Embryonic facial prominence (tissue), 1 donor: Measurements from ENCODE around the gene RAI1.

Experiments used
- DNase-seq: peaks from one replicate; pipeline ENCODE4 v3.0.0-alpha.2; 2016; ENCODE audit errors: extremely low spot score

Gene RAI1

DNA sequence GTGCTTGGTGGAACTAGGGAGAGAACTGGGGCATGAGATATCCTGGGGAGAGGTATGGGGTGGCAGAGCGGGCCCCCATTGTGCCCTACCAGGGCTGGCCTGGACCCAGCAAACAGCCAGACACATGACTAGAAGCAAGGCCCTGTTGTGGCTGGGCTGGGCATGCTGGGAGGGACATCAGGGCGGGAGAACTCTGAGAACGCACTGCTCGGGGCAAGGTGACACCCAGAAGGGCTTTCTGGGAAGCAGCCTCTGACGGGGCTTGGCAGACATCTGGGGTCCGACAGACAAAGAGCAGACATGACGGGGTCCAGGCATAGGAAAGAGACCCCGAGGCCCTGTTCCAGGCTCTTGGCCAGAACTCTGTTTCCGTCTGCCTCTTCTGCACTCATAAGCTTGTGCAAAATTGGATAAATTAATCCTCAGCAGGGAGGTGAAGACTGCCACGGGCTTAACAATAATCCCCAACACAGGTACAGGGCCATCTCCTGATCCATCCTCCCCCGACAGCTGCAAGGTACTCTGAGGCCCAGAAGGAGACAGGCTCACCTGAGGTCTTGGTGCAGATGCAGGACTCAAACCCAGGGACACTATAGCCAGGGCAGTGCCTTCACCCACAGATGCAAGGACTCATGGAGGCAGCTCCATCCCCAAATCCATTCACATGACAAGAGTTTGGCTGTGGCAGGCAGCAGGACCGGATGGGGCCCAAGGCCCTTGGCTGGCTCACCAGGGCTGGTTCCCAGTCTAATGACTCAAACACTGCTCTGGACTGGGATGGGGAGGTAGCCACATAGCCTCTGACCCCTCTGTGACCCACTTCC lies 150.2 kb downstream of the RAI1 start:
- no peak for DNase-seq

DNA sequence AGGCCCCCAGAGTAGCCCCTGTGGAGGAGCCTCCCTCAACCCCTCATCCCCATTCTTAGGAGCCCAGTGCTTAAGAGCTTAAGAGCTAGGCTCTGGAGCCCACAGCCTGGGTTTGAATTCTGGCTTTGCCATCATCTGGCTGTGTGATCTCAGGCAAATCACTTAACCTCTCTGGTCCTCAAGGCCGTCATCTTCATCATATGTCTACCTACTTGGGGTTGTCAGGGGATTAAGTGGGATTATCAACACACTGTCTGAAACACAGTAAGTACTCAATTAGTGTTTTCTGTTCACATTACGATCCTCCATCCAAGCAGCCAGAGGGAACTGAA lies 150.7 kb downstream of the RAI1 start:
- DNase-seq, result no peak

GRCh38 chr17:17833658-17834357 lies 152.6 kb downstream of the RAI1 start:
- no peak for DNase-seq

DNA sequence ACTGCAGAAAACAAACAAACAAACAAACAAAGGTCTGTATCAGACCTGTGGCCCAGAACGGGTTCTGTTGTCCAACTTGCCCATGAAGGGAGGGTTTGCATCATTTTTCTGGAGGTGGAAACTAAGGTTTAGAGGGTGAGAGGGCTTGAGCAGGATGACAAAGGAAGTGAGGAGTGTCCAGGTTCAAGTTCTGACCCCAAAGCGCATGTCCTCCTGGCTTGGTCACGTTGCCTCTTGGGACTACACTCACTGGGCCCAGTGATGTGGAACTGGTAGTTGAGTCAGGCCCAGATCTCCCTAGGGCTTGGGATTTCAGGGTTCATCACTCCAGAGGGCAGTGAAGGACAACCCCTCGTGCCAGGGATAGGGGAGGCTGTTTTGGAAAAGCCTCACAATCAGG lies 153.7 kb downstream of the RAI1 start:
- no peak for DNase-seq

GRCh38 chr17:17835415-17836249 lies 154.4 kb downstream of the RAI1 start:
- no peak for DNase-seq

GRCh38 chr17:17836250-17836817 lies 155.1 kb downstream of the RAI1 start:
- DNase-seq, result peak; percentile 86

GRCh38 chr17:17836818-17837379 lies 155.6 kb downstream of the RAI1 start, which contains the start of gene SREBF1:
Gene SREBF1, minus strand, starts transcription at chr17:17836986. Its CDS starts 169 bp downstream, at chr17:17836817.
- DNase-seq, result no peak

DNA sequence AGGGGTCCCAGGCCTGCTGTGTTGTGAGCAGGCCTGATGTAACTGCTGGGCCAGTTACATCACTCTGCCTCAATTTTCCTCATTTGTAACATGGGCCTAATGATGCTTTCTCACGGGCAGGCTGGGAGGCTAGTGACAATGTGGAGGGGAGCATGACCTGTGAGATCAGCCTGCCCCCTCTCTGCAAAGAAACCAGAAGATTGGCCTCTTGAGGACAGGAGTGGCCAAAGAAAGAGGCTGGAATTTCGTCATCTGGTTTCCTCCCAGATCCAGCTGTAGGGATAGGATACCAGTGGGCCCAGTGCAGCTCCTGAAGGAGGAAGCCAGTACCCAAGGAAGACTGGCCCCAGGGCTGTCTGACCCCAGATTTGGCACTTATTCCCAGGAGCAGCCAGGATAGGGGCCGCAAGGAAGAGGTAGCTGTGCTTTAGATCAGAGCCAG lies 156.1 kb downstream of the RAI1 start:
- DNase-seq, result no peak

- DNase-seq, result no peak
These were observed 157.0 kb downstream of the RAI1 start for GRCh38 chr17:17837966-17838962.

GRCh38 chr17:17839791-17840707 lies 158.8 kb downstream of the RAI1 start:
- DNase-seq, result no peak

- no peak for DNase-seq
These were observed 159.7 kb downstream of the RAI1 start for GRCh38 chr17:17840751-17841591.

- DNase-seq, result no peak
These were observed 160.4 kb downstream of the RAI1 start for GRCh38 chr17:17841601-17842025.

- no peak for DNase-seq
These were observed 161.0 kb downstream of the RAI1 start for GRCh38 chr17:17842111-17842876.

- no peak for DNase-seq
These were observed 161.8 kb downstream of the RAI1 start for GRCh38 chr17:17843096-17843495.

DNA sequence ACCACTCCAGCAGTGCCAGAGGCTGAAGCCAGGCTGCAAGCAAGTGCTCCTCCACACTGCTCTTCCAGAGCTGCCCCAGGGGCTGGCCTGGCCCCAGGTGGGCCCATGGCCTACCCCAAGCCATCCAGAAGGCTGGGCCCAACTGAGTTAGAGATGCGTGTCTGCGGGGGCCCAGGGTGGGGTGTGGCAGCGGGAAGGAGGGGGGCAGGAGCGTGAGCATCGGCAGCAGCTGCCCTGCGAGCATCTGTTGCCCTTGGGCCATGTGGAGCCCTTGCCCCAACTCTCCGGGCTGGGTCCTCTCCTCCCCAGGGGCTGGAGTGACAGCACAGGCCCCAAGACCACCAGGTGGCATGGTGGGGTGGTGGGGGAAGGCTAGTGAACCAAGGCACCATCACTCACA lies 162.8 kb downstream of the RAI1 start:
- DNase-seq, result no peak

DNA sequence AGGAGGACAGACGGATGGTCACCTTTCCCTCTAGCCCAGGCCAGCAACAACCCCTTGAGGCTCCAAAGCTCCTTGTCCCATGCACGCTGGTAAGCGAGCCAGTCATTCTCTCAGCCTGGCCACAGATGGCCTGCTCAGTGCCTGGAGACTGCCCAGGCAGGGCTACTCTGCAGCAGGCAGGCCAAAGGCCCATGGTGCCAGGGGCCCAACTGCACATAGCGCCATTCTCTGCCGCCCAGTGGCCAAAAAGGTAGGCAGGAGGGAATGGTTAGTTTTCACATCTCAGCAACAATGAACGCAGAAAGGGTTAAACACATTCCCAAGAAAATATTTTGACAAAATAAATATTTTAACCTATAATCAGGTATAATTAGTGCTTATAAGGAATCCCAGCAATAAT lies 163.2 kb downstream of the RAI1 start:
- no peak for DNase-seq

DNA sequence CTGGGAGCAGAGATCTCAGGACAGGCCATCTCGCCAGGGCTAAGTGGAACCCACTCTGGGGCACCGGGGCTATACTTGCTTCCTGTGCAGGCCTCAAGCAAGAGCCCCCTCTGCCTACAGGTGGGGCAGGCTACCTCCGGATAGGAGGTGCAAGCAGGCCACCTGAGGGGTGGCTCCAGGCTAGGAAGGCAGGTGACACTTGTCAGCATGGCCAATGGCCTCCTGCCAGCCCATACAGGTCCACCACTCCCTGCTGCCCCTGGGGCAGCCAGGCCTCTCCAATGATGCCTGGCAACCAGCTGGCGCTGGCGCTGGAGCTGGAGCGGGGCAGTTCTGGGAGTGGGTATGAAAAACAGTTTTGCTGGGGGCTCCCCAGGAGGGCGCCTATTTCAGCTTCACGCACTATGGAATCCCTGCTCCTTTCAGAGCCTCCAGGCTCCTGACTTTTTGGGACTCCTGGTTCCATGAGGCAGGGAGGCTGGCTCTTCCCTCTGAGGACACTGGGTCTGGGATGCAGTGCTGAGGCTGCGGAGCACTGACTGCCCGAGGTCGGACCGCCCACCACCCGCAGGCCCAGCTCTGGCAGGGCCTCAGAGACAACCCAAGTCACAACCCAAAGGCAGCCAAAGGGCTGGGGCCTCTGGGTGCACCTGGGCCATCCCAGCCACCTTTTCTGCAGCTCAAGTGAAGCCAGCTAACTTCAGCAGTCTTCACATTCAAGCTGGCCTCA lies 164.0 kb downstream of the RAI1 start:
- DNase-seq, result no peak
